ENCODE measurements around the gene TLR2. TPM values are rescaled to one million over a fixed set of nuclear protein-coding genes. Genes with fewer than 3 reads are reported as not detected.
A peak's percentile ranks its signal among the peaks of the same experiment; 100 is the strongest.

Gene TLR2, protein sequence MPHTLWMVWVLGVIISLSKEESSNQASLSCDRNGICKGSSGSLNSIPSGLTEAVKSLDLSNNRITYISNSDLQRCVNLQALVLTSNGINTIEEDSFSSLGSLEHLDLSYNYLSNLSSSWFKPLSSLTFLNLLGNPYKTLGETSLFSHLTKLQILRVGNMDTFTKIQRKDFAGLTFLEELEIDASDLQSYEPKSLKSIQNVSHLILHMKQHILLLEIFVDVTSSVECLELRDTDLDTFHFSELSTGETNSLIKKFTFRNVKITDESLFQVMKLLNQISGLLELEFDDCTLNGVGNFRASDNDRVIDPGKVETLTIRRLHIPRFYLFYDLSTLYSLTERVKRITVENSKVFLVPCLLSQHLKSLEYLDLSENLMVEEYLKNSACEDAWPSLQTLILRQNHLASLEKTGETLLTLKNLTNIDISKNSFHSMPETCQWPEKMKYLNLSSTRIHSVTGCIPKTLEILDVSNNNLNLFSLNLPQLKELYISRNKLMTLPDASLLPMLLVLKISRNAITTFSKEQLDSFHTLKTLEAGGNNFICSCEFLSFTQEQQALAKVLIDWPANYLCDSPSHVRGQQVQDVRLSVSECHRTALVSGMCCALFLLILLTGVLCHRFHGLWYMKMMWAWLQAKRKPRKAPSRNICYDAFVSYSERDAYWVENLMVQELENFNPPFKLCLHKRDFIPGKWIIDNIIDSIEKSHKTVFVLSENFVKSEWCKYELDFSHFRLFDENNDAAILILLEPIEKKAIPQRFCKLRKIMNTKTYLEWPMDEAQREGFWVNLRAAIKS
- total RNA-seq (10 to 100 TPM in 2 of 5 experiments, 1 to 10 TPM in 3; 3.3 to 84.2 (median 6.6) TPM), polyA plus RNA-seq (1 to 10 TPM; 1.0 to 1.2 TPM), total RNA-seq (5.2 reads per million, percentile 25 among the genes with 10 or more reads in this experiment)

GRCh38 chr4:153684182-153684970, at the start of gene TLR2:
Gene TLR2 (plus strand): TSS chr4:153684280. CDS start chr4:153702908, 18,628 bp downstream.
- peak within 1 kb of the TSS; percentile 82 to 97 (median 90) for H3K4me3 Mint-ChIP-seq
- H3K27me3 Mint-ChIP-seq, result peaks cover 0 to 43% (median 13%) of the 10 kb centered on the region in 5 donors
- H3K27me3 ChIP-seq (ENCODE audit: control insufficient read depth in 2 of 2, insufficient read depth in 2 of 2, low read length in 2 of 2), result no peaks in the 10 kb centered on the region
- ChIA-PET POLR2A (interaction anchor here (0.6 to 1.2 kb wide), 3 partner anchors 37 to 648 kb away, joined by 3 read pairs; no protein-coding TSS in a partner anchor), CTCF (no interaction called here)
- peak; percentile 43 to 71 (median 55) for DNase-seq
- H3K4me3 ChIP-seq (ENCODE audit: low read length), result peak within 1 kb of the TSS; percentile 69
- intact Hi-C loops (cut with micrococcal nuclease), result loop anchor here (1.0 to 2.0 kb wide), 2 partner anchors 33 to 34 kb away; no protein-coding TSS in a partner anchor
- H3K36me3 Mint-ChIP-seq, result peaks cover 5 to 25% (median 20%) of the 10 kb centered on the region in 5 donors
- peaks cover 9 to 22% (median 18%) of the 10 kb centered on the region in 7 donors for H3K4me1 Mint-ChIP-seq
- peaks cover 0 to 22% (median 9%) of the 10 kb centered on the region in 11 donors for H3K9me3 Mint-ChIP-seq
- H3K36me3 ChIP-seq (ENCODE audit: control insufficient read depth in 2 of 3, insufficient read depth in 3 of 3, low read length in 3 of 3), result peaks cover 0 to 6% (median 0%) of the 10 kb centered on the region in 3 experiments
- peak within 1 kb of the TSS; percentile 54 for H3K27ac ChIP-seq (ENCODE audit: low read depth, low read length)
- peak; percentile 94 for ATAC-seq
- peaks cover 0 to 19% (median 0%) of the 10 kb centered on the region in 3 experiments for H3K9me3 ChIP-seq (ENCODE audit: control insufficient read depth in 2 of 3, low read length in 3 of 3)
- no peaks in the 10 kb centered on the region for H3K4me1 ChIP-seq (ENCODE audit: control insufficient read depth in 2 of 2, insufficient read depth in 2 of 2, low read length in 2 of 2)
- peak within 1 kb of the TSS; percentile 1 to 83 (median 76) for H3K27ac Mint-ChIP-seq

DNA sequence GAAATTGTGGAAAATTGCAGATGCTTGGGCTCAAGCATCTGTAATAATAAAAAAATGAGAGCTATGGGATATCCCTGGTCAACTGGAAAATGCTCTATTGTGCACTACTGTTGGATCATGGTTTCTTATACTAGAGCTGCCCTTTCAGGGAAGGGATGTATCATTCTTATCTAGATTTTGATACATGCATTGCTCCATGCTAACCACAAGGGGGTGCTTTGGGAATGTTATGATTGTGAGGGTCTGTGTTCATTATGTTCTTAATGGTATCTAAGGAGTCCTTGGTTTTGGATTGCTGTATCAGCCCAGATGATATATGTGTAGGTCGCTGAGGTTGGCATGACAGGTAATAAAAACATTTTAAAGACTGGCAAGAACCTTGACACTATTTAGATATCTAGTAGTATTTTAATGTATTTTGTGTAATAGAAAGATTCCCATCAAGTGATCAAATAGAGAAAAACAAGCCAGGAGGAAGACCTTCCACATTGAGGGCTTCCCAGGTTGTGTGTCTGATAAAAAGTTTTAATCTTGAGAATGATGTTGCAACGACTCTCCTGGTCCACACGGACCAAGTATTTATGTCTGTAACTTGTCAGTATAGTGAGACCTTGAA, 49.2 kb upstream of the TLR2 start:
- H3K36me3 ChIP-seq (ENCODE audit: control insufficient read depth in 2 of 3, insufficient read depth in 3 of 3, low read length in 3 of 3), result peaks cover 31 to 74% (median 34%) of the 10 kb centered on the region in 3 experiments
- Mint-ChIP-seq H3K9me3 (peaks cover 0 to 9% (median 0%) of the 10 kb centered on the region in 11 donors), H3K4me3 (no peak overlapping the region), H3K27ac (peak overlapping the region in 6 of 9 donors; percentile 2 to 67 (median 44)), H3K27me3 (no peaks in the 10 kb centered on the region), H3K36me3 (peaks cover 11 to 62% (median 47%) of the 10 kb centered on the region in 5 donors), H3K4me1 (peaks cover 0 to 6% (median 0%) of the 10 kb centered on the region in 7 donors)
- ChIA-PET CTCF (interaction anchor here (0.6 to 4.2 kb wide), 9 partner anchors 9 to 509 kb away, joined by 3 to 28 read pairs (median 3); no protein-coding TSS in a partner anchor), POLR2A (interaction anchor here (1.0 kb wide), 1 partner anchor 9 kb away, joined by 3 read pairs; no protein-coding TSS in a partner anchor)
- intact Hi-C loops (cut with micrococcal nuclease), result loop anchor here (1.0 to 2.0 kb wide), 3 partner anchors 8 to 290 kb away; partner anchors contain the start of gene MND1 (in 1 of the 2)
- ATAC-seq, result peak; percentile 79
- H3K27ac ChIP-seq (ENCODE audit: low read depth, low read length), result no peak overlapping the region
- no peaks in the 10 kb centered on the region for H3K4me1 ChIP-seq (ENCODE audit: control insufficient read depth in 2 of 2, insufficient read depth in 2 of 2, low read length in 2 of 2)
- H3K27me3 ChIP-seq (ENCODE audit: control insufficient read depth in 2 of 2, insufficient read depth in 2 of 2, low read length in 2 of 2), result no peaks in the 10 kb centered on the region
- H3K9me3 ChIP-seq (ENCODE audit: control insufficient read depth in 2 of 3, low read length in 3 of 3), result no peaks in the 10 kb centered on the region
- H3K4me3 ChIP-seq (ENCODE audit: low read length), result no peak overlapping the region
- peak in 4 of 9 donors; percentile 22 to 37 (median 30) for DNase-seq

DNA sequence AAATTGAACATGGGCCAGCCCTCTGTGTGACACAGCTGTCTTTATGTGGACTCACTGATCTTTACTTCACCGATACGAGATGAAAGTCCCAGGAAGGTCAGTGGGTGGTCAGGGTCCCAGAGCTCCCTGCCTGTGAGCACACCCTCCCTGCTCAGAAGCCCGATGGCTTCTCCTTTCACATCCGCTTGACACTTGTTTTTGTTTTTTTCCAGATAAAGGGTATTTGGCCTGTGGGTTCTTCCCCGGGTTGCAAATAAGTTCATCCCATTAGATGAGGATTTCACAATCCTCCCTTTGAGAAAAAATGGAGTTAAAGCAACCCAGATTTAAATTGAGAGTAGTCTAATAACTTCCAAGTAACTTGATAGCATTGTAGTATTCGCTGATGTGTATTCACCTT, 48.2 kb upstream of the TLR2 start:
- CTCF ChIA-PET, result interaction anchor here (0.6 to 4.2 kb wide), 4 partner anchors 20 to 114 kb away, joined by 3 to 28 read pairs (median 4); no protein-coding TSS in a partner anchor
- no peaks in the 10 kb centered on the region for H3K4me1 ChIP-seq (ENCODE audit: control insufficient read depth in 2 of 2, insufficient read depth in 2 of 2, low read length in 2 of 2)
- intact Hi-C loops (cut with micrococcal nuclease), result loop anchor here in 1 of 2 donors (2.0 kb wide), 1 partner anchor 291 kb away; the partner anchor contains the start of gene MND1
- Mint-ChIP-seq H3K27ac (peak overlapping the region in 3 of 9 donors; percentile 47 to 70 (median 62)), H3K4me3 (no peak overlapping the region), H3K4me1 (peaks cover 0 to 6% (median 0%) of the 10 kb centered on the region in 7 donors), H3K36me3 (peaks cover 9 to 53% (median 37%) of the 10 kb centered on the region in 5 donors), H3K9me3 (peaks cover 0 to 11% (median 0%) of the 10 kb centered on the region in 11 donors), H3K27me3 (no peaks in the 10 kb centered on the region)
- peaks cover 21 to 64% (median 26%) of the 10 kb centered on the region in 3 experiments for H3K36me3 ChIP-seq (ENCODE audit: control insufficient read depth in 2 of 3, insufficient read depth in 3 of 3, low read length in 3 of 3)
- POLR2A ChIA-PET, result no interaction called here
- no peaks in the 10 kb centered on the region for H3K9me3 ChIP-seq (ENCODE audit: control insufficient read depth in 2 of 3, low read length in 3 of 3)
- ATAC-seq, result no peak
- no peaks in the 10 kb centered on the region for H3K27me3 ChIP-seq (ENCODE audit: control insufficient read depth in 2 of 2, insufficient read depth in 2 of 2, low read length in 2 of 2)
- H3K4me3 ChIP-seq (ENCODE audit: low read length), result no peak overlapping the region
- DNase-seq, result no peak
- no peak overlapping the region for H3K27ac ChIP-seq (ENCODE audit: low read depth, low read length)

- Histone ChIP-seq H3K36me3 (ENCODE audit: control insufficient read depth in 2 of 3, insufficient read depth in 3 of 3, low read length in 3 of 3) (peaks cover 14 to 51% (median 21%) of the 10 kb centered on the region in 3 experiments), H3K4me1 (ENCODE audit: control insufficient read depth in 2 of 2, insufficient read depth in 2 of 2, low read length in 2 of 2) (no peaks in the 10 kb centered on the region), H3K27ac (ENCODE audit: low read depth, low read length) (no peak overlapping the region), H3K4me3 (ENCODE audit: low read length) (no peak overlapping the region), H3K27me3 (ENCODE audit: control insufficient read depth in 2 of 2, insufficient read depth in 2 of 2, low read length in 2 of 2) (no peaks in the 10 kb centered on the region), H3K9me3 (ENCODE audit: control insufficient read depth in 2 of 3, low read length in 3 of 3) (no peaks in the 10 kb centered on the region)
- H3K36me3 Mint-ChIP-seq, result peaks cover 6 to 47% (median 33%) of the 10 kb centered on the region in 5 donors
- ChIA-PET CTCF (no interaction called here), POLR2A (no interaction called here)
- H3K4me3 Mint-ChIP-seq, result no peak overlapping the region
- no peak for DNase-seq
- H3K9me3 Mint-ChIP-seq, result peaks cover 0 to 11% (median 0%) of the 10 kb centered on the region in 11 donors
- peaks cover 0 to 7% (median 4%) of the 10 kb centered on the region in 7 donors for H3K4me1 Mint-ChIP-seq
- peak overlapping the region in 2 of 9 donors; percentile 12 to 21 for H3K27ac Mint-ChIP-seq
- H3K27me3 Mint-ChIP-seq, result no peaks in the 10 kb centered on the region
- no peak for ATAC-seq
- intact Hi-C loops (cut with micrococcal nuclease), result no loop called here
These were observed 46.9 kb upstream of the TLR2 start for GRCh38 chr4:153637201-153637600.

DNA sequence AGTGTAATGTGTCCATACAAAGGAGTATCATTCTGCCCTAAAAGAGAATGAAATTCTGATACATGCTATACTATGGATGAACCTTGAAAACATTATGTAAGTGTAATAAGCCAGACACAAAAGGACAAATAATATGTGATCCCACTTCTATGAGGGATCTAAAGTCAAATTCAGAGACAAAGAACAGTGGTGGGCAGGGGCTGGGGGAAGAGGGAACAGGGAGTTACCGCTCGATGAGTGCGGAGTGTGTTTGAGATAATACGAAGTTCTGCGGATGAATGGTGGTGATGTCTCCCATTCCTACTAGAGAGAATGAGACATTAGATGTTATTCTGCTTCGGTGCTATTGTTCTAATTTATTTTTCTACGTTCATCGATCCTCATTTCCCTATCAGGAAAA, 46.1 kb upstream of the TLR2 start:
- no peaks in the 10 kb centered on the region for H3K4me1 ChIP-seq (ENCODE audit: control insufficient read depth in 2 of 2, insufficient read depth in 2 of 2, low read length in 2 of 2)
- ChIA-PET POLR2A (no interaction called here), CTCF (no interaction called here)
- H3K4me3 Mint-ChIP-seq, result peak overlapping the region in 1 of 10 donors; percentile 56
- peaks cover 0 to 9% (median 5%) of the 10 kb centered on the region in 7 donors for H3K4me1 Mint-ChIP-seq
- DNase-seq (no peak), ATAC-seq (no peak)
- no peaks in the 10 kb centered on the region for H3K27me3 Mint-ChIP-seq
- peaks cover 0 to 8% (median 0%) of the 10 kb centered on the region in 11 donors for H3K9me3 Mint-ChIP-seq
- peaks cover 6 to 39% (median 29%) of the 10 kb centered on the region in 5 donors for H3K36me3 Mint-ChIP-seq
- no peaks in the 10 kb centered on the region for H3K9me3 ChIP-seq (ENCODE audit: control insufficient read depth in 2 of 3, low read length in 3 of 3)
- H3K27ac ChIP-seq (ENCODE audit: low read depth, low read length), result no peak overlapping the region
- peak overlapping the region in 7 of 9 donors; percentile 17 to 87 (median 48) for H3K27ac Mint-ChIP-seq
- H3K27me3 ChIP-seq (ENCODE audit: control insufficient read depth in 2 of 2, insufficient read depth in 2 of 2, low read length in 2 of 2), result no peaks in the 10 kb centered on the region
- intact Hi-C loops (cut with micrococcal nuclease), result no loop called here
- H3K4me3 ChIP-seq (ENCODE audit: low read length), result no peak overlapping the region
- peaks cover 8 to 43% (median 21%) of the 10 kb centered on the region in 3 experiments for H3K36me3 ChIP-seq (ENCODE audit: control insufficient read depth in 2 of 3, insufficient read depth in 3 of 3, low read length in 3 of 3)
